Fibroblast of the aortic adventitia (primary cell): ENCODE results near the gene C2CD2. TPM values are rescaled to one million over a fixed set of nuclear protein-coding genes. Genes with fewer than 3 reads are reported as not detected.

ENCODE experiments used
- DNase-seq: peaks from one replicate; pipeline ENCODE4 v3.0.0-alpha.2; 2010; ENCODE audit warnings: low read depth
- H3K4me3 ChIP-seq: 2 replicates; pipeline ENCODE4 v1.5.1; 2011; ENCODE audit warnings: low read depth, mild to moderate bottlenecking, control low read depth, low read length, moderate library complexity
- CTCF ChIP-seq: IDR thresholded peaks from 2 replicates; pipeline ENCODE4 v1.5.1; 2011; ENCODE audit warnings: mild to moderate bottlenecking, low read length, control low read depth, inconsistent platforms; ENCODE audit not compliant: insufficient read depth
- total RNA-seq: library from RNA; depleted of rRNA; stranded (reverse); fragments of >200 nt; gene quantifications from 2 replicates; pipeline ENCODE4 v1.2.3, GENCODE V29; 2012; ENCODE audit warnings: low replicate concordance

Gene C2CD2
- total RNA-seq, 1 donor, result 20.2 TPM

- H3K4me3 ChIP-seq, result no peak overlapping the region
- DNase-seq, result no peak
- no peak for TF ChIP-seq CTCF
These were observed 7.8 kb downstream of the C2CD2 start for GRCh38 chr21:41945982-41946381.

- no peak for DNase-seq
- no peak for TF ChIP-seq CTCF
- H3K4me3 ChIP-seq, result no peak overlapping the region
These were observed 10.0 kb downstream of the C2CD2 start for GRCh38 chr21:41943851-41944250.

GRCh38 chr21:41942457-41942856, 11.4 kb downstream of the C2CD2 start:
- TF ChIP-seq CTCF, result no peak
- DNase-seq, result no peak
- no peak overlapping the region for H3K4me3 ChIP-seq

- no peak for DNase-seq
- no peak for TF ChIP-seq CTCF
- H3K4me3 ChIP-seq, result no peak overlapping the region
These were observed 11.9 kb downstream of the C2CD2 start for GRCh38 chr21:41941941-41942340.

- no peak for TF ChIP-seq CTCF
- no peak overlapping the region for H3K4me3 ChIP-seq
- DNase-seq, result no peak
These were observed 13.4 kb downstream of the C2CD2 start for GRCh38 chr21:41940431-41940830.

GRCh38 chr21:41939391-41939790, 14.4 kb downstream of the C2CD2 start:
- no peak overlapping the region for H3K4me3 ChIP-seq
- no peak for DNase-seq
- no peak for TF ChIP-seq CTCF

- H3K4me3 ChIP-seq, result peak overlapping the region; percentile 55
- peak; percentile 66 for TF ChIP-seq CTCF
- peak; percentile 77 for DNase-seq
These were observed 20.3 kb downstream of the C2CD2 start for GRCh38 chr21:41933313-41934079.
